ENCODE results near the gene REC114. TPM values are rescaled to one million over a fixed set of nuclear protein-coding genes. Genes with fewer than 3 reads are reported as not detected.

REC114 gene
- total RNA-seq, 1 experiment from 2014 or later = not detected

GRCh38 chr15:73594109-73594508 lies 151.1 kb downstream of the REC114 start:
- ChIA-PET RAD21 (ENCODE audit: low non-redundant PET in 1 of 2, low total read pairs in 2 of 2, uncharacterized antibody in 2 of 2, unreplicated experiment in 2 of 2) (no interaction called here), POLR2A (no interaction called here), CTCF (no interaction called here)
- H3K9me2 ChIP-seq (ENCODE audit: insufficient read depth) = no peaks in the 10 kb centered on the region
- H3K27ac ChIP-seq (ENCODE audit: low read depth, low read length) = no peak overlapping the region
- BruUV-seq (replicated peaks) = no TSS peak
- H3K4me3 ChIP-seq (replicated peaks in 1 of 2; ENCODE audit: low read depth in 1 of 2, low read length in 2 of 2) = no peak overlapping the region
- H2AFZ ChIP-seq (ENCODE audit: low read depth, low read length, poor library complexity, severe bottlenecking) = no peak overlapping the region
- DNase-seq (ENCODE audit: low read depth, low spot score) (no peak), ATAC-seq (no peak)
- no peaks in the 10 kb centered on the region for H3K27me3 ChIP-seq (ENCODE audit: insufficient read depth, low read length)
- H3K4me1 ChIP-seq (ENCODE audit: control insufficient read depth in 1 of 2, insufficient read depth in 2 of 2, low read length in 2 of 2) = no peaks in the 10 kb centered on the region
- no peak overlapping the region for H3K9ac ChIP-seq (ENCODE audit: low read length)
- no peak overlapping the region for H3K4me2 ChIP-seq (ENCODE audit: low read length)
- TF ChIP-seq RAD21 (IDR thresholded peaks at IDR 0.05; ENCODE audit: low read depth) = no peak
- no peak for TF ChIP-seq EGR1 (IDR thresholded peaks at IDR 0.05; ENCODE audit: low read depth)
- TF ChIP-seq FOSL1 (IDR thresholded peaks at IDR 0.05; ENCODE audit: low read depth) = no peak
- TF ChIP-seq SIN3A (IDR thresholded peaks at IDR 0.05; ENCODE audit: low read depth) = no peak
- no peak for TF ChIP-seq POLR2A (IDR thresholded peaks at IDR 0.05; ENCODE audit: borderline replicate concordance, extremely low read depth, insufficient read depth, insufficient read length)
- TF ChIP-seq SP1 (IDR thresholded peaks at IDR 0.05; ENCODE audit: low read depth) = no peak
- no peak for TF ChIP-seq YY1 (IDR thresholded peaks at IDR 0.05; ENCODE audit: extremely low read depth, insufficient replicate concordance, low read depth, low read length)
- no peak for TF ChIP-seq MAX (IDR thresholded peaks at IDR 0.05)
- TF ChIP-seq EZH2phosphoT487 (IDR thresholded peaks at IDR 0.05; ENCODE audit: borderline replicate concordance) = no peak
- TF ChIP-seq JUND (IDR thresholded peaks at IDR 0.05) = no peak
- intact Hi-C loops (cut with micrococcal nuclease) = no loop called here
- H3K9me3 ChIP-seq (ENCODE audit: control insufficient read depth in 1 of 2, insufficient read depth in 1 of 2, low read depth in 1 of 2, low read length in 2 of 2) = no peaks in the 10 kb centered on the region
- peaks cover 77% of the 10 kb centered on the region for H3K79me2 ChIP-seq (ENCODE audit: insufficient read depth, low read length)
- 0 out of 2 replicates have a peak, but pooled peaks cover 6% of the 10 kb centered on the region for H4K20me1 ChIP-seq (ENCODE audit: insufficient read depth)
- H3K36me3 ChIP-seq (ENCODE audit: control insufficient read depth in 1 of 2, insufficient read depth in 2 of 2, low read length in 2 of 2) = peaks cover 4 to 9% of the 10 kb centered on the region in 2 experiments; a peak in 1 of 4 replicates

- H3K4me3 ChIP-seq (replicated peaks in 1 of 2; ENCODE audit: low read depth in 1 of 2, low read length in 2 of 2) = no peak overlapping the region
- no peaks in the 10 kb centered on the region for H3K9me3 ChIP-seq (ENCODE audit: control insufficient read depth in 1 of 2, insufficient read depth in 1 of 2, low read depth in 1 of 2, low read length in 2 of 2)
- ChIA-PET CTCF (interaction anchor here (1.3 kb wide), 1 partner anchor 104 kb away, joined by 3 read pairs; no protein-coding TSS in a partner anchor), RAD21 (ENCODE audit: low non-redundant PET in 1 of 2, low total read pairs in 2 of 2, uncharacterized antibody in 2 of 2, unreplicated experiment in 2 of 2) (no interaction called here), POLR2A (no interaction called here)
- peaks cover 97% of the 10 kb centered on the region for H3K79me2 ChIP-seq (ENCODE audit: insufficient read depth, low read length)
- TF ChIP-seq MAX (IDR thresholded peaks at IDR 0.05) (no peak), TCF7L2 (IDR thresholded peaks at IDR 0.05; ENCODE audit: borderline replicate concordance, extremely low read depth, insufficient read depth, insufficient read length) (no peak), ATF3 (IDR thresholded peaks at IDR 0.05) (no peak), REST (IDR thresholded peaks at IDR 0.05; ENCODE audit: low read depth) (no peak), JUND (IDR thresholded peaks at IDR 0.05) (no peak), CEBPB (IDR thresholded peaks at IDR 0.05; ENCODE audit: low read depth) (no peak)
- H3K4me2 ChIP-seq (ENCODE audit: low read length) = no peak overlapping the region
- no peak overlapping the region for H2AFZ ChIP-seq (ENCODE audit: low read depth, low read length, poor library complexity, severe bottlenecking)
- intact Hi-C loops (cut with micrococcal nuclease) = no loop called here
- H4K20me1 ChIP-seq (ENCODE audit: insufficient read depth) = peaks cover 9% of the 10 kb centered on the region; the same call in 1 of the 2 replicates
- peaks cover 0 to 7% of the 10 kb centered on the region in 2 experiments; a peak in 1 of 4 replicates for H3K36me3 ChIP-seq (ENCODE audit: control insufficient read depth in 1 of 2, insufficient read depth in 2 of 2, low read length in 2 of 2)
- no peak for ATAC-seq
- H3K9ac ChIP-seq (ENCODE audit: low read length) = no peak overlapping the region
- BruUV-seq (replicated peaks) = no TSS peak
- H3K9me2 ChIP-seq (ENCODE audit: insufficient read depth) = no peaks in the 10 kb centered on the region
- DNase-seq (ENCODE audit: low read depth, low spot score) = no peak
- H3K27me3 ChIP-seq (ENCODE audit: insufficient read depth, low read length) = no peaks in the 10 kb centered on the region
- H3K4me1 ChIP-seq (ENCODE audit: control insufficient read depth in 1 of 2, insufficient read depth in 2 of 2, low read length in 2 of 2) = peaks cover 15 to 17% of the 10 kb centered on the region in 2 experiments
- H3K27ac ChIP-seq (ENCODE audit: low read depth, low read length) = no peak overlapping the region
Measured at GRCh38 chr15:73596174-73596573, 153.2 kb downstream of the REC114 start.
